GM21529 (cell line): ENCODE data around the gene SLC38A1.
"Not testable (repeated sequence)": the region's sequence is repeated elsewhere in the genome, so short reads cannot be mapped to it uniquely, and the experiment has no call there.

Experiments used
- ATAC-seq: cut with Tn5 transposase; IDR thresholded peaks from one replicate; pipeline ENCODE4 v1.9.1; 2021; ENCODE audit not compliant: unreplicated experiment

The SLC38A1 gene

DNA sequence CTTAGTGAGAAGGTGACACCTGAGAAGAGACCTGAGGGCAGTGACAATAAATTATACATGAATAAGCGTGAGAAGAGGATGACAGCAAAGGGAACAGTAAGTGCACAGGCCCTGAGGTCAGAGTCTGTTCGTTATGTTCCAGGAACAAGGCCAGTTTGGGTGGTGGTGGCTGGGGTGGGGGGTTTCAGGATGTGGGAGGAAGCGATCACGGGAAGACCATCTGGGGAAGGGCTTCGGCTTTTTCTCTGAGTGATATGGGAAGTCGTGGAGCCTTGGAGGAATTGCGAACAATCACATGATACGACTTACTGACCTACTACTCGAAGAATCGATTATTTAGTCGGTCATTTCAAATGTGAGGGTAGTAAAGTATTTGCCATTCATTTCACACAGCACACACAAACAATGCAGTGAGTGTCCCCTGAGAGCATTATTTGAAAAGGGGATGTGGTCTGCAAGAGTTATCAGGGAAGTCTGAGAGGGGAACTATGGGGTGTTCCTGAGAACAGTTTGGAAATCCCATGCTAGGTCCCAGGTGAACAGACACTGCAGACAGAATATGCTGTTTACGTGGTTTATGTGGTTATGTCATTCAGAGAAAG is 94.7 kb downstream of the SLC38A1 start:
- peak; percentile 50 for ATAC-seq

DNA sequence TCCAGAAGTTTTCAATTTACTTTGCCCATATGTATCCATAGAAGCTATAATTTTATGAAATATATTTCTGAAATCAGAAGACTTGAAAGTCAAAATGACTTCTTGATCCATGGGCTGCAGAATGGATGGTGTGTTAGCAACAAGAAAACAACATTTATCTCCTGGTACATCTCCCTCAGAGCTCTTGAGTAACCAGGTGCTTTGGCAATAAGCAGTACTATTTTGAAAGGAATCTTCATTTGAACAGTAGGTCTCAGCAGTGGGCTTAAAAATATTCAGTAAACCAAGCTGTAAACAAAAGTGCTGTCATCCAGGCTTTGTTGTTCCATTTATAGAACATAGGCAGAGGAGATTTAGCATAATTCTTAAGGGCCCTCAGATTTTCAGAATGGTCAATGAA is 100.4 kb downstream of the SLC38A1 start:
- ATAC-seq = no peak

DNA sequence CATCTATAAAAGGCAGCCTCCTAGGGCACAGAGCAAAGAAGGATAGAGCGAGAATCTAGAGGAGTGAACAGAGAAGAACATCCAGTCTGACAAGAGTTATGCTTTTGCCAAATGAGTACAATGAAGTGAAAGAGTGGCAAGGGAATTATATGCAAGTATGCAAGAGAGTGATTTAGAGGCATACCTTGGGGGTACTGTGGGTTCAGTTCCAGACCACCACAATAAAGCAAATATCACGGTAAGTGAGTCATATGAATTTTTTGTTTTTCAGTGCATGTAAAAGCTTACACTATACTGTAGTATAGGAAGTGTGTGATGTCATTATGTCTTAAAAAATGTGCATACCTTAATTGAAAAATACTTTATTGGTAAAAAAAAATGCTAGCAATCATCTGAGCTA is 101.4 kb downstream of the SLC38A1 start:
- no peak for ATAC-seq

DNA sequence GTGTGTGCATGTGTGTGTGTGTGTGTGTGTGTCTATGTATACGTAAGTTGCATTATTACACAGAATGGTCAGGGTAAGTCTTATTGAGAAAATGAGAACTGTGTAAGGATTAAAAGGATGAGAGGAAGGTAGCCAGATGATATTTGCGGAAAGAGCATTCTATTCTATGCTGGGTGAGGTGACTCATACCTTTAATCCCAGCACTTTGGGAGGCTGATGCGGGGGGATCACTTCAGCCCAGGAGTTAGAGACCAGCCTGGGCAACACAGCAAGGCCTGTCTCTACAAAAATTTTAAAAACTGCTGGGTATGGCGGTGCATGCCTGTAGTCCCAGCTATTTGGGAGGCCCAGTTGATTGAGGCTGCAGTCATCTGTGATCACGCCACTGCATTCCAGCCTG is 103.7 kb downstream of the SLC38A1 start:
- no peak for ATAC-seq

DNA sequence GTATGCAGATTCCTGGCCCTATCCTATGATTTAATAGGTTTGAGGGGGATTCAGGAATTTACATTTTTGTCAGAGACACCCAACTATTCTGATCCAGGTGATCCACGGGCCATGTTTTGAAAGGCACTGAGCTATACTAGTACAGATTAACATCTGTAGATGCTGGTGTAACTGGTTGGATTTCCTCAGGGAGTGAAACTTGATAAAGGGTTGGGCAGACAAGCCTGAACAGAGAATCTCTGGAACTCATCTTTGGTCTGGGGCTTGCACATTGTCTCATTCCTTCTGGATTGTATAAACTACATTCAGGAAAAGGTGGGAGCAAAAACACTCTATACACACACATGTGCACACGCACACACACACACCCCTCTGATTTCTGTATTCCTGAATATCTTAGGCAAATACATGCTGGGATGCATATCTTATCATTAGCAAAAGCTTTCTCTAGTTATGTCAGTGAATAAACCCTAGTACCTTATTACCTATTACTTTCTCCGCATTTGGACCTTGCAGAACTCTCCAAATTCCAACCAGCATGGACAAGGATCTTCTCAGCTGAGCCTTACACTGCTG is 104.6 kb downstream of the SLC38A1 start:
- ATAC-seq = no peak

DNA sequence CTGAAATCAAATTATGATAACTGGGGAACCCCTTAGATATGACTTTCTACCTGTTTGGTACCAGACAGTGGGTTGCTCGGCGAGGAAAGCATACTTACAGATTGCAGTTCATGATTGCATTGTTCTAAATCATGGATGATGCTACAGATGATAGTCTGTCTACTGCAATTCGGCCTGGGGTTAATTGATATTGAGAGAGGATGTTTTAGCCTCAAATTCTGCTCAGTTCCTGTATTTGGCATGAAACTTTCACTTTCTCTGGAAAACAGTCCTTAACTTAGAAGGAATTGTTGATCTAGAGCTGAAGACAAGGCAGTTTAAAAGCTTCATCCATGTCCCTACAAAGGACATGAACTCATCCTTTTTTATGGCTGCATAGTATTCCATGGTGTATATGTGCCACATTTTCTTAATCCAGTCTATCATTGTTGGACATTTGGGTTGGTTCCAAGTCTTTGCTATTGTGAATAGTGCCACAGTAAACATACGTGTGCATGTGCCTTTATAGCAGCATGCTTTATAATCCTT is 106.2 kb downstream of the SLC38A1 start:
- ATAC-seq = not testable (repeated sequence)

DNA sequence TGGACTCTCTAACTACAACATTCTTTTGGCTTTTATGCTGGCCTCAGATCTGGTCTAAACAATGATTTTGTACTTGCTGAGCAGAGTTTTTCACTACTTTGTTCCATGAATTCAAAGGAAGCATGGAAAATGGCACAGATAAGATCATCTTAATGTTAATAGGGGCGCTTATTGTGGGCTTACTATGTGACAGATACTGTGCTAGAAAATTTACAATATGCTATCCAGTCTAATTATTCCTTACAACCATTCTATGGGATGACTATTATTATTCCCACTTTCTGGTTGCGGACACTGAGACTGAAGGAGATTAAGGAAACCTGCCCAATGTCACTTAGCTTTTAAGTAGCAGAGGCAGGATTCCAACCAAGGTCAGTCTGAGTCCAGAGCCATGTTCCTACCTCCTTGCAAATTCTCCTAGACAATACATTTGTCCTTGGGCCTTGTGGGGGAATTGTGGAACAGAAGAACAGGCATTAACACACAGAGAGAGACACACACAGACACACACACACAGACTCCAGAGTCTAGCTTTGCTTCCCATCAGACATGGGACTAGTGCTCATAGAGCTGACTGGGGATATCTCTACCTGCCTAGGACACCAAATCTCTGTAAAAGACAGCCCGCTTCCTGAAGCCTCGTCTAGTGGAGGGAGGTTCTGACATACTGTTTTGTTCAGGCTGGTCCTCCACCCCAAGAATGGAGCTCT is 107.7 kb downstream of the SLC38A1 start:
- no peak for ATAC-seq

DNA sequence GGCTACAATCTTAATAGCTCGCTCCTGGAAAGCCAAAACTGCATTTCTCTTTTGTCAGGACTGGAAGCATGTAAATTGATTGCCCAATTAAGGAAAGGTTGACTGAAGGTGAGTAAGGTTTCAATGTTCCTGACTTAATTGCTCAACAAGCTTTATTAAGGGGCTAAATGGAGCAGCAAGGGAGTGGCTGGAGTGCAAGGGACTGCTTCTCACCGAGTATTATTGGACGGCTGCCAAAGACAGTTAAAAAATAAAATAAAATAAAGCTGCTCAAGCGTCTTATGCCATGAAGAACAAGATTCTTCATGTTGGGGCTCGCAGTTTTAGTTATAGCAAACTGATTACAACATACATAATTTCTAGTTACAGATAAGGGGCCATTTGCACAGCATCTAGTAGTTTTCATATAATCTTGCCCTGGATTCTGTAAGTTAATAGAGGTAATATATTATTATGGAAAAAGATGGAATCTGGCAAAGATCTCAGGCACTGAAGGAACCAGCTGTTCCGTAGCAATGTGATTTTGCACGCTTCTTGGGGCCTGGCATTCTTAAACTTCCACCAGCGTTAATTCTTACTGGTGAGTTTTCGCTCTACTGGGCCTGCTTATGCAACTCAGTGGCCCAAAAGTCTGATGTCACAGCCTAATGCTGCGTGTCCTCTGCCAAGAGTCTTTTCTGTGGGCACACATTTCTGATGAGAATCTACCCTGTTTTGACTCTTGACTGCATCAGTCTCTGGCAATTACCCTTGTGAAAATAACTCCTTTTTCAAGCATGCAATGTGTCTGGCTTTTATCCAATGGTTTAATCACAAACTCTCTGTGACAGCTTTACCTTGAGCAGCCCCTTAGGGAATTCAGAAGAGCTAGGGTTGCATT is 108.5 kb downstream of the SLC38A1 start:
- no peak for ATAC-seq

DNA sequence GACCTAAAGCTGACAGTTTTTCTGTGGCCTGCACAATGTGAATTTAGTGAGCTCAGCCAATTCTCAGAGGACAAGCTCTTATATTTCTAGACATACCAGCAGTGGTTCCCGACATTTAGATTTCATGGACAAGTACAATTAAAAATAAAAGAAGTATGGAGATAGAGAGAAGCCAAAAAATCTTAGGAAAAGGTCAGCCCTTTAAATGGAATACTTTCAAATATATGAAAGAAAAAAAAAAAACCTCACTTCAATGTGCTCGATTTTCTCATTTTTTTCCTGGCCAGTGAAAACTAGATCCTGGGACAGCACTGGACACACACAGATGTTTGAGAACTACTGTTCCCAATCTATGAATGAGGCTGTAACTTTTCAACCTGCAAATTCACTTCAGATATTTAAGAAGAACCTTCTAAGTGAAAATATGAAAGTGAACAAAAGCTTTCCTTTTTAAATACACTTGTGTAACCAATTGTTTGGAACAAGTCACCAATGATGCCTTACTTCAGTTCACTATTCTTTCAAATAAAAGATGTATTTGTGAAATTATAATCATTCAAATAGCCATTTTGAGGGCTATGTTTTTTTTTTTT is 109.4 kb downstream of the SLC38A1 start:
- ATAC-seq = no peak

DNA sequence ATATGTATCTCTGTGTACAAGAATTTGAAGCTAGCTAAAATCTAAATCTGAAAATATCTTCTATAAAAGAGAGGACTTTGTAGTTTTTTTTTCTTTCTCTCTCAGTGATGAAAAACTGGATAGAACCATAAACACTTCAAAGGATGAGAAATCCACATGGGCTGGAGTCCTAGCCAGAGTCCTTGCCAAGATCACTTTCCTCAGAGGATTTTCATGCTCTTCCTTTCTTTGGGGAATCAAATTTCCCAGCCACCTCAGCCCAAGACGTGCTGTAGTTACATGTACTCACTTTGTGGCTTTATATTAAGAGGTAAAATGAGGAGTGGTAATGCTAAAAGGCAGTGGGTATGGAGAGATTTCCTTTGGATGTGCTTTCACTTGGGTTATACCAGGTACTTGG is 110.3 kb downstream of the SLC38A1 start:
- no peak for ATAC-seq

DNA sequence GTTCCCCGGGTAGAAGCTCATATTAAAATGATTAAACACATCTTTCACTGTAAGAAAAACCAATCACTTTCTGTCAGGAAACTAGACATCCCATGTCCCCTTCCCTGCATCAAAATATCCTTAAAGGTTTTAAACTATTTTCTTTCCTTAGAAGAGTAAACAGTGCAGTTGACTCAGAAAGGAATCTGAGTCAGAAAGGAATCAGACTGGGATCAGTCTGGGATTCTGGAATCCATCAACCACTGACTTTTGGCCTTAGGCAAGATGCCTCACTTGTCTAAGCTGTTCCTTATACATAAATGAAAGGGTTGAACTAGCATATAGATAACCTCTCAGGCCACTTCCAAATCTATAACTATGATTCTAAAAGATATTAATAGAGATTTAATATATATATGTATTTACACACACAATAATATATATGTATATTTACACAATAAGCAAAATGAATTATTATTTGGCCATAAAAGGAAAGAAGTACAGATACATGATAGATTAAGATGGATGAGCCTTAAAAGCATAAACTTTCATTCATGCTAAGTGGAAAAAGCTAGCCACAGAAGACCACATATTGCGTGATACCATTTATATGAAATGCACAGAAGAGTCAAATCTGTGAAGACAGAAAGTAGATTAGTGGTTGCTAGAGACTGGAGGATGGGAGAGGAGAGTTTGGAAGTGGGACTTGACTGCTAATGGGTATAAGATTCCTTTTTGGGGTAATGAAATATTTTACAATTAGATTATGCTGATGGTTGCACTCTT is 114.4 kb downstream of the SLC38A1 start:
- ATAC-seq = no peak

DNA sequence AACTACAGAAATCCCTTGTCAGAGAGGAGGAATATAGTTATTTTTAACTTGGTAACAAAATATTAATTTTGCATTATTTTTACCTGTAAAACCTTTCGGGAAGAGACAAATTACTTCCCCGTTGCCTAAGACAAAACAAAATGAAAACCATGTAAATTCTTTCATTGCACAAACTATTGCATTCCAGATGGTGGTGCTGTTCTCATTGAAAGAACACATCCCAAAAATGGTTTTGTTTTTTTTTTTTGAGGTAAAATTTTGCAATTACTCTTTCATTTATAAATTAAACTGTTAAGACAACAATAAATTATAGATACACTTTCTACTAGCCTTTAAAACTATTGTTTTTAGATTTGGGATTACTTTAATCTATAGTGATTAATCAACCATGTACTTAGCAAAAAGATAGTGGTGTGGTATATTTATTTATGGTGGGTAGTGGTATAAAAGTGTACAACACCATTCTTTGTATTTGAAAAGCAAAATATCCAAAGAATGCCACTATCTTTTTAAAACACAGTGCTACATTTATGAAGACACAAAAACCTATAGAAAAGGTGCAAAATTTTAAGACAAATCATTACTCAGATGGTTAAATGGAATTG is 115.5 kb downstream of the SLC38A1 start:
- no peak for ATAC-seq

DNA sequence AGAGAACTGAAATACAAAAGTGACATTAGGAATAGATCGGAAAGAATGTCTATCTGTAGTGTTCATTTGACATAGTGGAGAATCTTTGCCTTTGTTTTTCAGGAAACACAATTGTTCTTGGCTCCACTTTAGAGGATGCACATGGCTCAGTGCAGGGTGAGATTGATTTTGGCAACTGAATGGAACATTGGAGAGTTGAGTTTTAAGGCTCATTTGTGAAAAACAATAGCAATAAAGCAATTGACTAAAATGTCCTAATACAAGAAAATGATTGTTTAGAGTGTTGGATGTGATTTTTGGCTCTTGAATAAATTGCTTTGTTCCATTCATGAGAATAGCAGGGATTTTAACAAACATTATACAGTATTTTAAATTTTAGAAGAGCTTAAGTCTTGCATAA is 116.4 kb downstream of the SLC38A1 start:
- no peak for ATAC-seq

DNA sequence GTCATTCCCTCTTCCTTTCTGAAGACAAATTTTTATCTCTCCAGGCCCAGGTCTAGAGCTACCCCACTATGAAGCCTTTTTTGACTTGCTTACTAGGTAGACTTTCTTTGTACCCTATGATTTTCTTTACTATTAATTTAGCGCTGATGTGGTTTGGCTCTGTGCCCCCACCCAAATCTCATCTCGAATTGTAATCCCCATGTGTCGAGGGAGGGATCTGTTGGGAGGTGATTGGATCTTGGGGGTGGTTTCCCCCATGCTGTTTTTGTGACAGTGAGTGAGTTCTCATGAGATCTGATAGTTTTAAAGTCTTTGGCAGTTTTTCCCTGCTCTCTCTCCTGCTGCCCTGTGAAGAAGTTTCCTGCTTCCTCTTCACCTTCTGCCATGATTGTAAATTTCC is 118.1 kb downstream of the SLC38A1 start:
- ATAC-seq = no peak

DNA sequence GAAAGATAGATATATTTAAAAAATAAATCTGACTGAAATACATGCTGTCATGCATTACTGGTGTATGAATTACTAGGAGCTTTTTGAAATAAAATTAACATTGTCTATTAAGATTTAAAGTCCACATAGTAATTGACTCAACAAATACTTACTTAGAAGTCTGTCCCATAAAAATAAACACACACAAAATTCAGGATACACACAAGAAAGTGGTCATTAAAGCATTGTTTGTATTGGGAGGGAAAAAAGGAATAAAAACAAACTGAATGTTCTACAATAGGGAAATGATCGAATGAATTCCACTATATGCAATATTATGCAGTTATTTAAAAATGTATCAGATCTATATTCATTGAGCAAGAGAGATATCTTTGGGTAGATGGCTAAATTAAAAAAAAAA is 118.9 kb downstream of the SLC38A1 start:
- ATAC-seq = no peak

DNA sequence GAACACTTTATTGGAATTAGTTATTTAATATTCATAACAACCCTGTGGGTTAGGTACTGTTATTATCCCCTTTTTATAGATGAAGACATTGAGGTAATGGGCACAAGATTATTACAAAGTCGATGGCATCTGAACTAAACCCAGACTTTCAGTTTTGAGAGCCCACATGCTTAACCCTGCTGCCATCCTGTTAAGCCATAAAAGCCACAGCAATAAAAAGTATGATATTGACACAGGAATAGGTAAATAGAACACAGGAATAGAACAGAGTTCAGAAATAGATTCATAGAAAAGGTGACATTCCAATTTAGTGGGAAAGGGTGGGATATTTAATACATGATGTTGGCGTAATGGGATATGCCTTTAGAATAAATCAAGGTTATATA is 119.8 kb downstream of the SLC38A1 start:
- no peak for ATAC-seq

DNA sequence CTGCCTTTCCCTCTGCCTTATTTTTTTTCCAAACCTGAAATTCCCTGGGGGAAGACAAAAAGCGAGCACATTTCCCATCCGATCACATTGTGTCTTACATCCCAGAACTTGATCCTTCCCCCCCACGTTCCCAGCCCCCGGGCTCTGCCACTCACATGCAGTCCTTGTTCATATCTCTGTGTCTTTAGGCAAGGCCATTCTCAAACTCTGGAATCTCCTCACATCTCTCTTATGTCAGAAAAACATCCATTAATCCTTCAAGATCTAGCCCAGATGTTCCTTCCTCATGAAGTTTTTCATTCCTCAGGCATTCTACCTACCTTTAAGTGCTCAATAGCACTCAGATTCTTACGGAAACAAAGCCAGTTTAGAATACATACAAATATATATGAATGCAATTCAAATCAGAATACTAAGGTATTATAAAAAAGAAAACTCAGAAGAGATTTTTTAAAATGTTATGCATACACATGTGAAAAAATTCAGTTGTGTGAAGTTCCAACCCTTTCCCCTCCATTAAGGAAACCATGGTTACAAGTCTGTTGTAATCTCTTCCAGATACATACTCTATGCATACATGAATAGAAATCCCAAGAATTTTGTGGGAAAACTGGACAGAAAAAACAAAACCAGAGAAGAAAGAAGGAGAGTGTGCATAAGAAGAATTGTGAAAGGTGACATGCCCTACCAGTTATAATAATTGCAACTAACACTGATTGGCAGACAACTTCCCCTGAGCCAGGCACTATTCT is 120.3 kb downstream of the SLC38A1 start:
- ATAC-seq = no peak

DNA sequence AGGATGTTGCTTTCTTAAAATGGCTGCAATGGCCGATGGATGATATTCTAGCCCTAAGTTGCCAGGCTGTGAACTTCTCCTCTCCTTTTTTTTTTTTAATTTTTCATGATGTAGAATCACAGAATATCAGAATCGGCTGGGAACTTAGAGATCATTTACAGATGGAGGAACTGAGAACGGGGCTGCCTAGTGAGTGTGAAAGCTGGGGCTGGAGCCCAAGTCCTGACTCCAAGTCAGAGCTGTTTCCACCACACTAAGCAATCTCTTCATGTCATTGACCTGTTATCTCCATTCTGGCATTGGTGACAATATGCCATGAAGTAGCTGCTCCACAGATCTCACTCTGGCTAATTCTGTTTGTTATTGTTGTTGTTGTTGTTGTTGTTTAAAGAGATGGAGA is 121.7 kb downstream of the SLC38A1 start:
- ATAC-seq = no peak

DNA sequence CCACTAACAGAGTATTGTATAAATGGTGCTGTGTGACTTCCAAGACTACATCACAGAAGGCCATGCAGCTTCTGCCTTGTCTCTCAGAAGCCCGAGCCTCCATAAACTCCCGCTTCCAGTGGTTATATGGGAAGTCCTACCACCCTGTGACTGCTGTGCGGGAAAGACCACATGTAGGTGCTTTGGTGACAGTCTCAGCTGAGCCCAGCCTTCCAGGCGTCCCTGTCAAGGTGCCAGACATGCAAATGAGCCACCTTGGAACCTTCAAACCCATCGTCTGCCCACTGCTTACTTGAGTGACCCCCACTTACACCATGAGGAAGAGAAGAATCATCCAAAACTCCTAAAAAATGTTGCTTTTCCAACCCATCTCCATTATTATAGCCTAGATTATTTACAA is 123.0 kb downstream of the SLC38A1 start:
- no peak for ATAC-seq
